ENCODE measurements around the gene PER1. TPM values are rescaled to one million over a fixed set of nuclear protein-coding genes. Genes with fewer than 3 reads are reported as not detected.

The PER1 gene
- total RNA-seq, 4 donors from 2014 or later = 85.2 to 148 (median 137) TPM

GRCh38 chr17:8153957-8154607 lies 1.9 kb upstream of the PER1 start:
- Histone ChIP-seq H3K27me3 (no peaks in the 10 kb centered on the region), H3K36me3 (peaks cover 17 to 21% of the 10 kb centered on the region in 2 donors), H3K4me3 (replicated peaks in 1 of 3) (peak overlapping the region; percentile 25 to 81 (median 58)), H3K27ac (peak overlapping the region; percentile 98 to 100 (median 100)), H3K9me3 (no peaks in the 10 kb centered on the region), H3K4me1 (peaks cover 37 to 54% of the 10 kb centered on the region in 2 donors)
- peak; percentile 99 to 100 for DNase-seq
- peak in 1 of 6 experiments; percentile 14 for TF ChIP-seq CTCF (IDR thresholded peaks at IDR 0.05)
- TF ChIP-seq POLR2A (IDR thresholded peaks at IDR 0.05) = peak in 1 of 2 donors; percentile 94
- 4 to 5% methylated on average over 21 to 22 of the region's 22 CpGs for WGBS, 2 donors
- intact Hi-C loops (cut with DNase I) = no loop called here

- no peak for TF ChIP-seq POLR2A (IDR thresholded peaks at IDR 0.05)
- no peak for TF ChIP-seq CTCF (IDR thresholded peaks at IDR 0.05)
- H3K36me3 ChIP-seq = peaks cover 23 to 27% of the 10 kb centered on the region in 2 donors
- WGBS, 2 donors = 42 to 48% methylated on average over 13 of the region's 13 CpGs
- peaks cover 37 to 49% of the 10 kb centered on the region in 2 donors for H3K4me1 ChIP-seq
- no peaks in the 10 kb centered on the region for H3K9me3 ChIP-seq
- peak overlapping the region; percentile 93 to 100 (median 98) for H3K27ac ChIP-seq
- intact Hi-C loops (cut with DNase I) = no loop called here
- peak overlapping the region in 2 of 3 donors; percentile 25 to 81 for H3K4me3 ChIP-seq (replicated peaks in 1 of 3)
- peak in 1 of 2 donors; percentile 57 for DNase-seq
- no peaks in the 10 kb centered on the region for H3K27me3 ChIP-seq
These were observed 1.3 kb upstream of the PER1 start for GRCh38 chr17:8153525-8153956.

GRCh38 chr17:8153031-8153451 lies 837 bp upstream of the PER1 start:
- Histone ChIP-seq H3K36me3 (peaks cover 28 to 32% of the 10 kb centered on the region in 2 donors), H3K9me3 (no peaks in the 10 kb centered on the region), H3K4me3 (replicated peaks in 1 of 3) (peak overlapping the region in 1 of 3 donors; percentile 81), H3K4me1 (peaks cover 37 to 44% of the 10 kb centered on the region in 2 donors), H3K27me3 (no peaks in the 10 kb centered on the region), H3K27ac (peak overlapping the region; percentile 93 to 100 (median 98))
- intact Hi-C loops (cut with DNase I) = no loop called here
- WGBS, 2 donors = 77 to 81% methylated on average over 7 of the region's 7 CpGs
- DNase-seq = no peak
- TF ChIP-seq POLR2A (IDR thresholded peaks at IDR 0.05) (no peak), CTCF (IDR thresholded peaks at IDR 0.05) (no peak)

- Histone ChIP-seq H3K27ac (peak overlapping the region; percentile 93 to 100 (median 98)), H3K4me1 (peaks cover 30 to 33% of the 10 kb centered on the region in 2 donors)
- intact Hi-C loops (cut with DNase I) = no loop called here
These were observed 528 bp downstream of the PER1 start for GRCh38 chr17:8151641-8152111.

More at GRCh38 chr17:8151641-8152111, 528 bp downstream of the PER1 start:
- Histone ChIP-seq H3K27me3 (no peaks in the 10 kb centered on the region), H3K36me3 (peaks cover 41 to 46% of the 10 kb centered on the region in 2 donors), H3K9me3 (no peaks in the 10 kb centered on the region), H3K4me3 (replicated peaks in 1 of 3) (peak overlapping the region; percentile 61 to 81 (median 63))
- WGBS, 2 donors = 2 to 5% methylated on average over 22 of the region's 22 CpGs
- TF ChIP-seq POLR2A (IDR thresholded peaks at IDR 0.05) (peak in 1 of 2 donors; percentile 36), CTCF (IDR thresholded peaks at IDR 0.05) (no peak)
- DNase-seq = peak; percentile 95

Data from thyroid gland (tissue), 4 donors.